Hematopoietic multipotent progenitor cell treated with erythropoietin and hydrocortisone succinate and interleukin-3 and kit ligand, for 4 days (in vitro differentiated cells): ENCODE data around the gene RHO.
A peak's percentile ranks its signal among the peaks of the same experiment; 100 is the strongest.
"Not testable (repeated sequence)": the region's sequence is repeated elsewhere in the genome, so short reads cannot be mapped to it uniquely, and the experiment has no call there.

Source experiments
- DNase-seq: peaks from one replicate; pipeline ENCODE4 v3.0.0-alpha.2; 2015

The RHO gene

GRCh38 chr3:129528589-129529100, at the start of gene RHO:
Gene RHO (plus strand): TSS chr3:129528639. CDS start chr3:129528734, 95 bp downstream.
- no peak for DNase-seq

GRCh38 chr3:129481225-129481765, 47.1 kb upstream of the RHO start:
- not testable (repeated sequence) for DNase-seq

GRCh38 chr3:129481766-129482332, 46.6 kb upstream of the RHO start:
- no peak for DNase-seq

GRCh38 chr3:129482721-129483120, 45.7 kb upstream of the RHO start:
- DNase-seq, result peak; percentile 40

- no peak for DNase-seq
These were observed 44.6 kb upstream of the RHO start for GRCh38 chr3:129483870-129484269.

GRCh38 chr3:129485146-129485545, 43.3 kb upstream of the RHO start:
- DNase-seq, result not testable (repeated sequence)

GRCh38 chr3:129485721-129486663, 42.4 kb upstream of the RHO start:
- no peak for DNase-seq

GRCh38 chr3:129486664-129487035, 41.8 kb upstream of the RHO start:
- DNase-seq, result no peak

- no peak for DNase-seq
These were observed 41.1 kb upstream of the RHO start for GRCh38 chr3:129487183-129487867.

GRCh38 chr3:129487868-129488335, 40.5 kb upstream of the RHO start:
- DNase-seq, result not testable (repeated sequence)

GRCh38 chr3:129489258-129489657, 39.2 kb upstream of the RHO start:
- not testable (repeated sequence) for DNase-seq

GRCh38 chr3:129490273-129490675, 38.2 kb upstream of the RHO start:
- peak; percentile 91 for DNase-seq

- DNase-seq, result not testable (repeated sequence)
These were observed 37.4 kb upstream of the RHO start for GRCh38 chr3:129491077-129491476.

- DNase-seq, result no peak
These were observed 36.6 kb upstream of the RHO start for GRCh38 chr3:129491794-129492193.

GRCh38 chr3:129492691-129493090, 35.7 kb upstream of the RHO start:
- no peak for DNase-seq

GRCh38 chr3:129493206-129493605, 35.2 kb upstream of the RHO start:
- DNase-seq, result no peak

GRCh38 chr3:129494499-129494898, 33.9 kb upstream of the RHO start:
- not testable (repeated sequence) for DNase-seq

- DNase-seq, result not testable (repeated sequence)
These were observed 33.3 kb upstream of the RHO start for GRCh38 chr3:129495006-129495639.

GRCh38 chr3:129497876-129498275, 30.6 kb upstream of the RHO start:
- not testable (repeated sequence) for DNase-seq

- not testable (repeated sequence) for DNase-seq
These were observed 29.6 kb upstream of the RHO start for GRCh38 chr3:129498603-129499488.

- DNase-seq, result not testable (repeated sequence)
These were observed 28.7 kb upstream of the RHO start for GRCh38 chr3:129499604-129500333.
